H9 (cell line): ENCODE results near the gene SEPTIN6. TPM values are rescaled to one million over a fixed set of nuclear protein-coding genes. Genes with fewer than 3 reads are reported as not detected.

Source experiments
- DNase-seq: peaks from one replicate; pipeline ENCODE4 v3.0.0-alpha.2; 2017
- H2AFZ ChIP-seq: one replicate; pipeline ENCODE4 v1.6.1; 2013; ENCODE audit warnings: mild to moderate bottlenecking, low read length, control low read depth, moderate library complexity
- H2AK5ac ChIP-seq: 2 replicates; pipeline ENCODE4 v1.6.1; 2013; ENCODE audit warnings: low read length, control low read depth, mixed read lengths; ENCODE audit not compliant: insufficient read length
- H2BK120ac ChIP-seq: one replicate; pipeline ENCODE4 v1.6.1; 2013; ENCODE audit warnings: low read depth, mild to moderate bottlenecking, low read length, control low read depth, inconsistent platforms; ENCODE audit not compliant: poor library complexity, severe bottlenecking
- H2BK12ac ChIP-seq: 2 replicates; pipeline ENCODE4 v1.6.1; 2013; ENCODE audit warnings: low read length, control low read depth, mixed read lengths, low read depth; ENCODE audit not compliant: insufficient read length
- H2BK15ac ChIP-seq: 2 replicates; pipeline ENCODE4 v1.6.1; 2013; ENCODE audit warnings: low read depth, low read length, control low read depth
- H2BK20ac ChIP-seq: one replicate; pipeline ENCODE4 v1.6.1; 2013; ENCODE audit warnings: low read depth, mild to moderate bottlenecking, low read length, control low read depth, inconsistent platforms; ENCODE audit not compliant: poor library complexity, severe bottlenecking
- H2BK5ac ChIP-seq: 2 replicates; pipeline ENCODE4 v1.6.1; 2013; ENCODE audit warnings: low read length, control low read depth, mixed read lengths; ENCODE audit not compliant: insufficient read length
- H3K14ac ChIP-seq: 2 replicates; pipeline ENCODE4 v1.6.1; 2013; ENCODE audit warnings: low read length, control low read depth; ENCODE audit not compliant: insufficient read depth
- H3K18ac ChIP-seq: 2 replicates; pipeline ENCODE4 v1.6.1; 2013; ENCODE audit warnings: low read depth, mild to moderate bottlenecking, mixed read lengths, low read length, control low read depth; ENCODE audit not compliant: insufficient read length
- H3K23ac ChIP-seq: 2 replicates; pipeline ENCODE4 v1.6.1; 2013; ENCODE audit warnings: low read length, control low read depth, mixed read lengths, low read depth; ENCODE audit not compliant: insufficient read length
- H3K23me2 ChIP-seq: 2 replicates; pipeline ENCODE4 v1.6.1; 2013; ENCODE audit warnings: low read depth, mild to moderate bottlenecking, mixed read lengths, low read length, control low read depth; ENCODE audit not compliant: insufficient read length, poor library complexity, severe bottlenecking
- H3K27ac ChIP-seq: 2 replicates; pipeline ENCODE4 v1.5.1; 2013; ENCODE audit warnings: low read length, control low read depth, mixed read lengths, low read depth; ENCODE audit not compliant: insufficient read length
- H3K27me3 ChIP-seq: 2 replicates; pipeline ENCODE4 v1.6.1; 2013; ENCODE audit warnings: low read length, control low read depth, inconsistent platforms; ENCODE audit not compliant: insufficient read depth
- H3K4ac ChIP-seq: 2 replicates; pipeline ENCODE4 v1.6.1; 2013; ENCODE audit warnings: low read depth, mild to moderate bottlenecking, control low read depth, inconsistent platforms, low read length, moderate library complexity
- H3K4me1 ChIP-seq: 2 replicates; pipeline ENCODE4 v1.6.1; 2013; ENCODE audit warnings: low read length, control low read depth, inconsistent platforms; ENCODE audit not compliant: insufficient read depth
- H3K4me2 ChIP-seq: 2 replicates; pipeline ENCODE4 v1.6.1; 2013; ENCODE audit warnings: low read length, control low read depth, mixed read lengths; ENCODE audit not compliant: insufficient read length, insufficient read depth
- H3K56ac ChIP-seq: 2 replicates; pipeline ENCODE4 v1.6.1; 2013; ENCODE audit warnings: low read depth, mild to moderate bottlenecking, mixed read lengths, low read length, control low read depth; ENCODE audit not compliant: insufficient read length
- H3K79me1 ChIP-seq: 2 replicates; pipeline ENCODE4 v1.6.1; 2013; ENCODE audit warnings: low read depth, mild to moderate bottlenecking, moderate library complexity, low read length, control low read depth, inconsistent platforms; ENCODE audit not compliant: insufficient read depth, poor library complexity, severe bottlenecking
- H3K79me2 ChIP-seq: 2 replicates; pipeline ENCODE4 v1.6.1; 2013; ENCODE audit warnings: low read length, control low read depth, inconsistent platforms; ENCODE audit not compliant: insufficient read depth
- H3K9ac ChIP-seq: 2 replicates; pipeline ENCODE4 v1.6.1; 2013; ENCODE audit warnings: low read length, control low read depth, mixed read lengths; ENCODE audit not compliant: insufficient read length; ENCODE audit errors: extremely low read depth
- H3K9me3 ChIP-seq: one replicate; pipeline ENCODE4 v1.6.1; 2013; ENCODE audit warnings: low read depth, low read length, inconsistent platforms; ENCODE audit not compliant: control insufficient read depth
- H3T11ph ChIP-seq: one replicate; pipeline ENCODE4 v1.6.1; 2013; ENCODE audit warnings: mild to moderate bottlenecking, low read length, control low read depth, inconsistent platforms
- H4K20me1 ChIP-seq: one replicate; pipeline ENCODE4 v1.6.1; 2013; ENCODE audit not compliant: control insufficient read depth, insufficient read length, insufficient read depth
- H4K5ac ChIP-seq: 2 replicates; pipeline ENCODE4 v1.6.1; 2013; ENCODE audit warnings: low read depth, mild to moderate bottlenecking, mixed read lengths, low read length, control low read depth; ENCODE audit not compliant: insufficient read length
- H4K8ac ChIP-seq: replicated peaks from 2 replicates; pipeline ENCODE4 v1.6.1; 2013; ENCODE audit warnings: low read length, control low read depth, mixed read lengths, low read depth; ENCODE audit not compliant: insufficient read length
- H4K91ac ChIP-seq: 2 replicates; pipeline ENCODE4 v1.6.1; 2013; ENCODE audit warnings: low read depth, mild to moderate bottlenecking, moderate library complexity, mixed read lengths, low read length, control low read depth; ENCODE audit not compliant: insufficient read length
- H3K27ac Mint-ChIP-seq, 3 experiments: 2 replicates in 2 of 3; 3 replicates in 1 of 3; pipeline ENCODE4 v1.8.0; 2020 to 2021; ENCODE audit warnings: mixed read lengths in 3 of 3, mild to moderate bottlenecking in 1 of 3, moderate library complexity in 1 of 3
- H3K27me3 Mint-ChIP-seq: 2 replicates; pipeline ENCODE4 v1.8.0; 2021; ENCODE audit warnings: low read depth, mild to moderate bottlenecking, moderate library complexity, mixed read lengths
- H3K36me3 Mint-ChIP-seq, 3 experiments: 2 replicates in 2 of 3; 3 replicates in 1 of 3; pipeline ENCODE4 v1.8.0; 2020 to 2021; ENCODE audit warnings: low read depth in 3 of 3, mixed read lengths in 3 of 3; ENCODE audit not compliant: insufficient read depth in 1 of 3
- H3K4me1 Mint-ChIP-seq, 2 experiments: 2 replicates each; pipeline ENCODE4 v1.8.0; 2020; ENCODE audit warnings: mixed read lengths in 2 of 2
- H3K4me3 Mint-ChIP-seq, 2 experiments: 2 replicates in 1 of 2; 3 replicates in 1 of 2; pipeline ENCODE4 v1.8.0; 2020 to 2021; ENCODE audit warnings: mild to moderate bottlenecking in 2 of 2, mixed read lengths in 2 of 2, moderate library complexity in 1 of 2
- H3K9me3 Mint-ChIP-seq, 2 experiments: 2 replicates in 1 of 2; 3 replicates in 1 of 2; pipeline ENCODE4 v1.8.0; 2020; ENCODE audit warnings: mild to moderate bottlenecking in 2 of 2, mixed read lengths in 2 of 2, moderate library complexity in 1 of 2
- WGBS: extraction: QIAGEN DNeasy Blood & Tissue Kit; methylation state at CpG from one replicate; pipeline ENCODE4 v1.1.7; 2013; ENCODE audit warnings: missing lambda C conversion rate, low lambda C conversion rate, mixed read lengths; ENCODE audit not compliant: insufficient read length; ENCODE audit errors: extremely low coverage; 5-methylcytosine and 5-hydroxymethylcytosine counted together
- total RNA-seq: library from RNA; stranded (reverse); gene quantifications from 2 replicates; pipeline ENCODE4 v1.2.1, GENCODE V29; 2021
- TF ChIP-seq, protein P1 (sequence below): fragments of 200-600 bp; sonication (generic); conservative IDR thresholded peaks from 3 replicates; pipeline ENCODE4 v1.8.0; 2021; ENCODE audit warnings: antibody characterized with exemption, mild to moderate bottlenecking

SEPTIN6 gene
- total RNA-seq, 1 experiment from 2014 or later: 23.1 TPM

DNA sequence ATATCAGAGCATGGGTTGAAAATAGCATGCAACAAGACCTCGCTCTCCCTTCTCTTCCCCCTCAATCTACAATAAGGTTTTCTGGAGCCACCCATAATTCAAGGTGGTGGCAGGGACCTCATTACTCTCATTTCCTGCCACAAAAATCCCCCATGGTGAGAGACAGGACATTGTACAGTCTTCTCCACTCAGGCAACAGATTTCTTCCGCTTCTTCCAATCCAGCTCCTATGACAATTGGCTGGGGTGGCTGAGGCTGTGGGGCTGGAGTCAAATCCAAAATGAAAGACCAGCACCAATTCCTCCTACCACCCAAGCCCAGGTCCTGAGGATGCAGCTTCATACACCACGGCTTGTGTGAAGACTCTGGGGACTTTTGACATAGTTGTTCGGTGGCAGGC is 46.5 kb downstream of the SEPTIN6 start:
- Histone ChIP-seq H3K14ac (no peak overlapping the region), H3K23ac (no peak overlapping the region), H2BK20ac (no peak overlapping the region), H2BK15ac (no peak overlapping the region), H3K56ac (no peak overlapping the region), H3K4me1 (no peaks in the 10 kb centered on the region), H2AFZ (no peak overlapping the region), H3K18ac (no peak overlapping the region), H3K23me2 (no peaks in the 10 kb centered on the region), H2AK5ac (no peak overlapping the region), H4K8ac (no peak overlapping the region), H3T11ph (no peak overlapping the region), H3K27me3 (no peaks in the 10 kb centered on the region), H3K4me2 (no peak overlapping the region), H4K5ac (no peak overlapping the region), H3K9ac (no peak overlapping the region), H2BK120ac (no peak overlapping the region), H2BK12ac (no peak overlapping the region), H3K27ac (no peak overlapping the region), H2BK5ac (no peak overlapping the region), H3K9me3 (peaks cover 39% of the 10 kb centered on the region), H4K20me1 (no peaks in the 10 kb centered on the region), H3K79me2 (no peaks in the 10 kb centered on the region), H3K4ac (no peak overlapping the region), H4K91ac (no peak overlapping the region), H3K79me1 (no peaks in the 10 kb centered on the region)
- TF ChIP-seq, protein P1, sequence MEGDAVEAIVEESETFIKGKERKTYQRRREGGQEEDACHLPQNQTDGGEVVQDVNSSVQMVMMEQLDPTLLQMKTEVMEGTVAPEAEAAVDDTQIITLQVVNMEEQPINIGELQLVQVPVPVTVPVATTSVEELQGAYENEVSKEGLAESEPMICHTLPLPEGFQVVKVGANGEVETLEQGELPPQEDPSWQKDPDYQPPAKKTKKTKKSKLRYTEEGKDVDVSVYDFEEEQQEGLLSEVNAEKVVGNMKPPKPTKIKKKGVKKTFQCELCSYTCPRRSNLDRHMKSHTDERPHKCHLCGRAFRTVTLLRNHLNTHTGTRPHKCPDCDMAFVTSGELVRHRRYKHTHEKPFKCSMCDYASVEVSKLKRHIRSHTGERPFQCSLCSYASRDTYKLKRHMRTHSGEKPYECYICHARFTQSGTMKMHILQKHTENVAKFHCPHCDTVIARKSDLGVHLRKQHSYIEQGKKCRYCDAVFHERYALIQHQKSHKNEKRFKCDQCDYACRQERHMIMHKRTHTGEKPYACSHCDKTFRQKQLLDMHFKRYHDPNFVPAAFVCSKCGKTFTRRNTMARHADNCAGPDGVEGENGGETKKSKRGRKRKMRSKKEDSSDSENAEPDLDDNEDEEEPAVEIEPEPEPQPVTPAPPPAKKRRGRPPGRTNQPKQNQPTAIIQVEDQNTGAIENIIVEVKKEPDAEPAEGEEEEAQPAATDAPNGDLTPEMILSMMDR: no peak
- Mint-ChIP-seq H3K9me3 (peaks cover 65 to 70% of the 10 kb centered on the region in 2 experiments), H3K36me3 (peaks cover 7 to 19% (median 12%) of the 10 kb centered on the region in 3 experiments), H3K4me1 (no peaks in the 10 kb centered on the region), H3K27ac (no peak overlapping the region), H3K27me3 (no peaks in the 10 kb centered on the region; the same call in 1 of the 2 replicates), H3K4me3 (no peak overlapping the region)
- no CpG with 5 or more reads among the region's 4 CpGs for WGBS
- no peak for DNase-seq
